ENCODE data around the gene SVBP. TPM values are rescaled to one million over a fixed set of nuclear protein-coding genes. Genes with fewer than 3 reads are reported as not detected.

SVBP gene, protein sequence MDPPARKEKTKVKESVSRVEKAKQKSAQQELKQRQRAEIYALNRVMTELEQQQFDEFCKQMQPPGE
- total RNA-seq: 10.0 and 22.1 TPM in 2 replicates

DNA sequence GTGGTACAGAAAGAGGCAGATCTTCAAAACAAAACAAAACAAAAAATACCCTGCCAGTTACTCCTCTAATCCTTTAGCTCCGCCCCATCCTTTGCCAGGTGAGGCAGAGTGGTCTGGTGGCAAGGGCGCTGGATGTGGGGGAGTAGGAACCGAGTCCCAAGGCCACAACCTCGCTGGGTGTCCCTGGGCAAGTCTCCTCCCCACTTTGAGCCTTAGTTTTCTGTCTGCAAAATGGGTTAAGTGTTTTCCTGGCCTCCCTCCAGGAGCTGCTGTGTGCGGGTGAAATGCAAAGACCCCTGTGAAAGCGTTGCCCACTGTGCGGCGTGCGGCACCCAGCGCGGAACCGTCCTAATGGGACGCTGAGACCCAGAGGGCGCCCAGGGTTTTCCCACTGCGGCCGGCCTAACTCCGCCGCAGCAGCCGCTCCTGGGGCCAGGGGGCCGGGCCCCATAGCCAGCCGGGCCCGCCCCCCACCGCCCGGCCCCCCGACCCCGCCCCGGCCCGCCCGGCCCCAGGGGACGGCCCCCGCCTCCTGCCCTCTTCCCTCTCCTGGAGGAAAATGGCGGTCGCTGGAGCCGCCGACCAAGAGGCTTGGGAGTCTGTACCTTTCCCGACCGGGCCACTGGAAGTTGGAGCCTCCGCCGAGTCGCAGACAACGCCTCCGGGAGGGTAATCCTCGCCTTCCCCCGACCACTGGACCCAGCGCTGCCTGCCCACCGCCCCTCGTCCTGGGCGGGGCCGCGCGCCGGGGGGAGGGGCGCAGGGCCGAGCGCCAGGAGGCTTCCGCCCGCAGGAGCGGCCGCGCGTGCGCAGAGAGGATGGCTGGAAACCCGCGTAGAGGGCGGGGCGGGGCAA, at the start of gene SVBP, which contains the start of gene ERMAP:
Gene SVBP, minus strand, starts transcription at position 813 of the 855 bp plus-strand sequence. CDS start 853 bp downstream, outside the sequence.
Gene ERMAP, plus strand, starts transcription at position 538 of the 855 bp plus-strand sequence. CDS start 13,327 bp downstream, outside the sequence.

DNA sequence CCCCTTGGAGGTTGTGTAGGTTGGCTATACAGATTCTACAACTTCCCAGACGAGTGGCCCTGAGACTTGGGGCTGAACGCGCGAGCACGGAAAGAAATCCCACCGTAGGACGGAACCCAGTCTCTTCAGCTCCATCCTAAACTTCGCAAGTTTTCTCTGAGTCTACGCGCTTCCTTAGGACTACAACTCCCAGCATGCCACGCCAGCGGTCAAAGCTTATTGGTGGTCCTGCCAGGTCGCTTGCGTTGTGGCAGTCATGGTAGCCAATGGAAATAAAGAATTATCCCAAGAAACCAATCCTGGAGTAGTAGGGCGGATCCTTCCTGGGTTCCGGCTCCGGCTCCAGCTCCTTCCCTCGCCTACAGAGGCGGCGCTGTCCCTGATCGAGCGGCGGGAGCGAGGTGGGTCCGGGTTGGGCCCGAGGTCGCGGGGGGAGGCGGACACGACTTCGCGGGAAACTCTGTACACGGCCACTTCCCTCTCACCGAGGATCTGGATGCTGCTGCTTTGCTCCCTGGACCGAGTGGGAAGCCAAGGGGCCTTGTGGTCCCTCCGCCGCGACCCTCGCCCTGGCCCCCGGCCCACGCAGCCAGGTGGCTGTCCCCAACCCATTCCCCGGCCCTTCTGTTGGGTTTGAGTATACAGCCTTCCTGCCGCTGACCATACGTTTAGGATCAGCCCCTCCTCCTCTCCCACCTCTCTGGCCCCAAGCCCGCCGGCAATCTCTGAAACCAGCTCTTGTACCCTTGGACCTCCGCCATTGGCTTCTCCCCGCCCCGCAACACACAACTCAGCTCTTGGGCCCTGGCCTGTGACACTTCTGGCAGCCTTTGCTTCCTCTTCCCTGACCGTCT, 29.3 kb upstream of the SVBP start, which contains the start of gene ZNF691:
Gene ZNF691, plus strand, starts transcription at position 357 of the 854 bp plus-strand sequence. CDS start 3,046 bp downstream, outside the sequence.

DNA sequence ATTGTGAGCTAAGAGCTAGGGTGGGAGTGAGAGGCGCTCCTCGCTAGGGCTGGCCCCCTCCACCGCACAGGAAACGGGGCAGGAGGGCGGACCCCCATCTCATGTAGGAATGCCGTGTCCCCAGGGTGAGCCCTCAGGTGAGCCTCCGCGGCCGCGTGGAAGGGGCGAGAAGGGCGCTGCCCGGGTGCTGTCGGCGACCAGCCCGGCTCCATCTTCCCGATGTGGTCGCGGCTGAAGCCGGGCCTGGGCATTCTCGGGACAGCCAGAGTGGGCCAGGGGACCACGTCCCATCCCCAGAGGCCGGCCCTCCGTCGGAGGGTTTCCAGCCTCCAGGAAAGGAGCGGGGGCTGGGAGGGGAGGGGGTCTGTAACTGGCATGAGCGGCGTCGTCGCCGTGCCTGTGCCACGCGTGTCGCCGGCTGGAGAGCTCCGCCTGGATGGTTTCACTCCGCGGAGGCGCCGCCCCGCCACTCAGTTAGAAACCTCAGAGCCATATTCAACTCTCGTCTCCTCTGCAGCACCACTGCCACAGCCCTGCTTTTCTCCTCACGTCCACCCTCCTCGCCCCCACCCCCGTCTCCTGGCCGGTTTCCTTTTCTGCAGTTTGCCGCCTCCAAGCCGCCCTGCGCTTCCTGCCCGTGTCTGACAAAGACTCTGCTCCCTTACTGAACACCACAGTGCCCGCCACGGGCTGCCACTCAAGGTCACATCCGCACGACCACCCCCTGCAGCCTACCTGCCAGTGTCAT, 32.1 kb downstream of the SVBP start, which contains the start of gene TMEM269:
Gene TMEM269, plus strand, starts transcription at position 46 of the 748 bp plus-strand sequence. CDS start 4,903 bp downstream, outside the sequence.

GRCh38 chr1:42766741-42767509, 50.3 kb downstream of the SVBP start, which contains the start of the genes C1orf50 and P3H1:
TSS of gene C1orf50 (plus strand) at chr1:42767249. CDS start at chr1:42767312, 63 bp downstream.
TSS of gene P3H1 (minus strand) at chr1:42767028. CDS start at chr1:42766971, 57 bp downstream.

Other genes with a start within 250 kb of the SVBP start
- 18.1 and 23.6 TPM in 2 replicates for gene PPIH, start 159.0 kb downstream of the SVBP start, total RNA-seq
- 952 and 1,093 TPM in 2 replicates for gene YBX1, start 135.0 kb downstream of the SVBP start, total RNA-seq
- under 0.01 TPM in 1 of 2 replicates, not detected in the other for gene CLDN19, start 77.2 kb downstream of the SVBP start, total RNA-seq
- 66.6 and 74.6 TPM in 2 replicates for gene P3H1, start 50.4 kb downstream of the SVBP start, total RNA-seq
- gene C1orf50, start 50.1 kb downstream of the SVBP start, total RNA-seq: 3.1 and 4.1 TPM in 2 replicates
- under 0.01 TPM in 1 of 2 replicates, not detected in the other for gene TMEM269, start 32.4 kb downstream of the SVBP start, total RNA-seq
- 12.9 and 21.3 TPM in 2 replicates for gene ERMAP, start 275 bp downstream of the SVBP start, total RNA-seq
- gene ZNF691, start 29.2 kb upstream of the SVBP start, total RNA-seq: 8.2 and 10.6 TPM in 2 replicates
- gene SLC2A1, start 141.5 kb upstream of the SVBP start, total RNA-seq: 14.0 and 19.9 TPM in 2 replicates

Measured in bronchial smooth muscle cell (primary cell).